GM19240 (cell line): Measurements from ENCODE around the gene PPP1R27.
A peak's percentile ranks its signal among the peaks of the same experiment; 100 is the strongest.
"Not testable (repeated sequence)": the region's sequence is repeated elsewhere in the genome, so short reads cannot be mapped to it uniquely, and the experiment has no call there.

Experiments used
- DNase-seq: peaks from one replicate; pipeline ENCODE4 v3.0.0; 2011; ENCODE audit warnings: low spot score; ENCODE audit not compliant: insufficient read length

PPP1R27 gene

DNA sequence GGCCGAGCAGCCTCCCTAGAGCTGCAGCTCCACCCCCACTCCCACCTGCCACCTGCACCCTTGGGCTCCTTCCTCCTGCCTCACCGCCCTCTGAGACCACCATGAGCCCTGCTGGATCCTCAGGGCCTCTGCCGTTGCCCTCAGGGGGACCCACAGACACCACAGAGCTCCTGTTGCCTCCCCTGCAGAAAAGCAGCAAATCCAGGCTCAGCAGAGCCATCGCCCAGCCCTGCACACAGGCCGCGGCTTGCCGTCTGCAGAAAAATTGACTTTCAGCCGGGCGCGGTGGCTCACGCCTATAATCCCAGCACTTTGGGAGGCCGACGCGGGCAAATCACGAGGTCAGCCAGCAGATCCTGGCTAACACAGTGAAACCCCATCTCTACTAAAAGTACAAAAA lies 7.0 kb upstream of the PPP1R27 start:
- DNase-seq = no peak

DNA sequence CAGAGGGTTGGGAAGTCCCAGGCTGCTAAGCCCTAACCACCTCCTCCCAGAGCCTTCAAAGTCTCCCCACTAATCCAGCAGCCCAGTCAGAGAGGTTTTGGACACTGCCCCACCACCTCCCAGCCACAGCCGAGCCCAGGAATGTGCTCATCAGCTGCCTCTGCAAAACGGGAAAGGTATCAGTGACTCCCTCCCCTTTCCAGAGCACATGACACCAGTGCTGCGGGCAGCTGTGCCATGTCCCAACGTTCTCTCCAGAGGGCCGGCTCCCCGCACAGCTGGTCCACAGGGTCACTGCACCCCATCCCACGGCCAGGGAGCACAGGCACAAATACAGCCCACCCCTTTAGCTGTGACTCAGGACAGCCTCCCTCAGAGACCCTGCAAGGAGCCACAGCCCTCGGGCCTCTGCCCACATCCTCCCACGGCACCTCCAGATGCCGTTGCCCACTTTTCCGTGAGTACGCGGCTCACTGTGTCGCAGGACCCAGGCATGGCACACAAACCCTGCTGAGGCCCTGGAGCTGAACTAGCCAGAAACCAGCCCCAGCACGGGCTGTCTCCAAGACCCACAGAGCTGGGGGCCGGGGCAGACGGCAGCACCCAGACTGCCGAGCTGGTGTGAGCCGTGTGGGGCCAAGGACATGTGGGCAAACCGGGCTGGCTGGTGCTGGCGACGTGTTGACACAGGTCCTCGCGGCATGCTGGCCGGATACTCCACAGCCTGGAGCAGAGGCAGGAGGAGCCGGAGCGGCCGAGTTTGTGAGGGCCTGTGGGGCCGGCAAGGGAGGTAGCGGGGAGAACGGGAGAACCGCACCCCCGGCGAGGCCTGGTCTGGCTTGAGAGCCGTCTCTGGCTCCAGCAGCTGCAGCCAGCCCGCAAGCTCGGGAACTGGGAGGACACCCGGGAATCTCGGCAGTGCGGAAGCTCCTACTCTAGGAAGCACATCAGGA lies 6.3 kb upstream of the PPP1R27 start:
- no peak for DNase-seq

DNA sequence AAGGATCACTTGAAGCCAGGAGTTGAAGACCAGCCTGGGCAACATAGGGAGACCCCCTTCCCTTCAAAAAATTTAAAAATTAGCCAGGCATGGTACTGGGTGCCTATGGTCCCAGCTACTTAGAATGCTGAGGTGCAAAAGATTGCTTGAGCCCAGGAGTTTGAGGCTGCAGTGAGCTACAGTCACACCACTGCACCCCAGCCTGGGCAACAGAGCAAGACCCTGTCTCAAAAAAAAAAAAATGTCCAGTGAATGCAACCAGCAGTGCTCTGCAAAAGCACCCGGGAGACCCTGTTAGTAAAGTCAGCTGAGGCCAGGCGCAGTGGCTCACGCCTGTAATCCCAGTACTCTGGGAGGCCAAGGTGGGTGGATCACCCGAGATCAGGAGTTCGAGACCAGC lies 5.2 kb upstream of the PPP1R27 start:
- DNase-seq = not testable (repeated sequence)

DNA sequence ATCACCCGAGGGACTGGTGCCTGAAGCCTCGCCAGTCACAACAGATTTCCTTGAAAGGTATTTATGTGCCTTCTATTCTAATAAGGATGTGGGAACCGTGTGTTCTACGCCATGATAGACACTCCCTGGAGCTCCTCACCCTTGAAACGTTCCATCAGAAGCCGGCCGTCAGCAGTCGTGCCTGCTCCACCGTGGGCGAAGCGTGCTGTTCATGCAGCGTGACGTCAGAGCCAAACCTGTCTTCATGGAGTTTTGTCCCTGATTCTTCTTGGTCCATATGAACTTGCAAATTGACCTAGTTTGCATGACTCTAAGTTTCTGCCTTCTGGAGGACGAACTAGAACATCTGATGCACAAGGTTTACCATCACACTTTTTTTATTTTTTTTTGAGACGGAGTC lies 4.5 kb upstream of the PPP1R27 start:
- DNase-seq = no peak

DNA sequence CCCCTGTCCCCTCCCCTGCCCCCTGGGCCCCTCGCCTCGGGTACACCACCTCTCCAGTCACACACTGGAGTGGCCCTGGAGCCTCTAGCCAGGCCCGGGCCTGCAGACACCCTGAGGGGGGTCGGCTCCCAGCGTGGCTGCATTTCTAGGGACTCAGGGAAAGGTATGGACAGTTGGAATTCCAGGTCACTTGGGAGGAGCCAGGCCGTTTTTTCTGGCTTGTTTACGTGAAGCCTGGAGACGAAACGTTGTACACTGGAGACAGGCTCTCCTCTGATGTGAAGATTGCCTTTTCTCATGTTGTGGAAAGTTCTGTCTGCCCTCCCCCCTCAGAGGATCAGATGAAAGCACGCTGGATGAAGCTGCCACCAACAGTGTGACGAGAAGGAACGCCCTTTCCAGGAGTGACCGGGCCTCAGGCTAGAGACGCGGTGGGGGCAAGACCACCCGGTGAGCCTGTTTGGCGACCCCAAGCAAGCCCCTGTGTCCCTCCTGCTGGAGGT lies 4.0 kb upstream of the PPP1R27 start:
- DNase-seq = no peak

DNA sequence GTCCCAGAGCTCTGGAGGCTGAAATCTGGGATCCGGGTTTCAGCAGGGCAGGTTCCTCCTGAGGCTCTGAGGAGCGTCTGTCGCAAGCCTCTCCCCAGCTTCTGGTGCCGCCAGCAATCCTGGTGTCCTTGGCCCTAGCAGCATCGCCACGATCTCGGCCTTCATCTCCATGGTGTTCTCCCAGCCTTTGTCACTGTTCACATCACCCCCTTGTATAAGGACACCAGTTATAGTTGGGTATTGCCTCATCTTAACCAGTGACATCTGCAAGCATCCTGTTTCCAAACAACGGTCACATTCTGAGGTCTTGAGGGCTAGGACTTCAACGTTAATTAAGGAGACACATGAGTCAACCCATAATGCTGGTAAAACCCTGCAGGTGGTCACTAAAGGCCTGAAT lies 2.8 kb upstream of the PPP1R27 start:
- DNase-seq = no peak

DNA sequence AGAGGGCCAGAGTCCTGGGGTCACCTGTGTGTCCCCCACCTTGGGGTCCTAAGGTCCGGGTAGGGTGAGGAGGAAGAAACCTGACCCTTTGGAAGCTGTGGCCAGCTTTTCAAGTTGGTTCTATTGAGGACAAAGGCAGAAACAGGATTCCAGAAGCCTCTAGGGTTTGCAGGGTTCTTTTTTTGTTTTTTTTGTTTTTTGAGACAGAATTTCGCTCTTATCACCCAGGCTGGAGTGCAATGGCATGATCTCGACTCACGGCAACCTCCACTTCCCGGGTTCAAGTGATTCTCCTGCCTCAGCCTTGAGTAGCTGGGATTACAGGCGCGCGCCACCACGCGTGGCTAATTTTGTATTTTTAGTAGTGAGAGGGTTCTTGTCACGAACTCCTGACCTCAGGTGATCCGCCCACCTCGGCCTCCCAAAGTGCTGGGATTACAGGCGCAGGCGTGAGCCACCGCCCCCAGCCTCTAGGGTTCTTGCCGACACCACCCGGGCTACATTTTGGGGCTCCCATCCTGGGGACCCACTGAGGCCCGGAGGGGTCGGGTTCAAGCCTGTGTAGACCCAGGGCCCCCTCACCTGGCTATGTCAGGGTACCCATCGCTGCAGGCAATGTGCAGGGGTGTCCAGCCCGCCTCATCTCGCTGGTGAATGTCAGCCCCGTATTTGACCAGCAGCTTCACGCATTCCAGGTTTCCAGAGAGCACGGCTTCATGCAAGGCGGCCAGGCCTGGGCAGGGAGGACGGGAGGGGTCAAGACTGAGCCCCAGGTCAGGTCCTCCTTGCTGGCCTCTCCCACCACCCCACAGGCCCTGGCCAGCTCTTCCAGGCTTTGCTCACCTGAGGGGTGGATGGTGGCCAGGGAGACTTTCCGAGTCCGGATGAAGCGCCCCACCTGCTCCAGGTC lies 674 bp downstream of the PPP1R27 start:
- DNase-seq = no peak

DNA sequence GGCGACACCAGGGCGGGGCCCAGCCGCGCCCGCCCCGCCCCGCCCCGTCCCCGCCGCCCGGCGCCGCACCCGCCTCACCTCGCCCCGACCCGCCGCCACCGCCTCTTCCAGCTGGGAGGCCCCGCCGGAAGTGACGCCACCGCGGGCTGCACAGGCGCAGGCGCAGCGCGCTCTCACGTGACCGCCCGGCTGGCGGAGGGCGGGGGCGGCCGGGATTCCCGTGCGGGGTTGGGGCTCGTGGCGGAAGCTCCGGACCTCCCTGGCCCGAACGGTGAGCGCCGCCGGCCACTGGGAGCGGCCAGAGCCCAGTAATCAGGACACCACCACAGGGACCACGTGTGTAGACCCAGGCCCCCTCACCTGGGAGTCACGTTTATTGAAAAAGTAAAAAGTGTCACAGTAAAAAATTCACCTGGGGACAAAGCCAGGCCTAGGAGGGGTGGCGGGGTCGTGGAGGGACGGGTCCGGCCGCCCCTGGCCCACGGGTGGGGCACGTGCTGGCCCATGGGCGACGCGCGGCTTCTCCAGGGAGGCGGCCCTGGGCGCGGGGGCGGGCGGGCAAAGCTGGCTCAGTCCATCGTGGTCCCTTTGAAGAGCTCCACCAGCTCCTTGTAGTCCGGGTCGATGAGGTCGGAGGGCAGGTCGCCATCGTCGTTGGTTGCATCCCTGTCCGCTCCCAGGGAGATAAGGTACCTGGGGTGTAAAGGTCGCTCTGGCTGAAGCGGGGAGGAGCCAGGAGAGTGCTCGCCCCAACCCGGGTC lies 1.5 kb downstream of the PPP1R27 start, which contains the start of gene MCRIP1:
Gene MCRIP1 (minus strand): TSS at position 132 of the 761 bp plus-strand sequence. CDS start 8,785 bp downstream, outside the sequence.
- DNase-seq = peak; percentile 97

DNA sequence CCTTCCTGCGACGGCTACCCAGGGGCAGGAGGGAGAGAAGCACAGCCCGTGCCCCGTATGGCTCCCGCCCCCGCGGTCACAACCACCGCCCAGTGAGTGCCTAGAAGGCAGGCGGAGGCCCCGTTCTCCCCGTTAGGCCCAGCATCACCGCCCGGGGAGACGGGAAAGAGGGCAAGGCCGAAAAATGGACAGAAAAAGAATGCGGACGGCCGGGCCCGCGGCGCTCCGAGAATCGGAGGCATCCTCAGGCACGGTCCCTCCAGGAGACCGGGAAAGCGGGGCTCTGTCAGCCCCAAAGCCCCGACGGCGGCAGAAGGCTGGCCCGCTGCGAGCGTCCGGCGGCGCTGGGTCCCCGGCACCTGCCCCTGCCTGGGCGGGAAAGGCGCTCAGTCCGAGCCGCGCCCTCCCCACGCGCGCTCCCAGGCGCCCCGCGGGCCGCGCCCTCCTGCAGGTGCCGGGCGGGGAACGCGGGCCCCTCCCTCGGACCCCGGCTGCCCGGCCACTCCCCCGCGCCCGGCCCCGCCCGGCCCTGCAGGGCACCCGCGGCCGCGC lies 2.2 kb downstream of the PPP1R27 start:
- DNase-seq = no peak

DNA sequence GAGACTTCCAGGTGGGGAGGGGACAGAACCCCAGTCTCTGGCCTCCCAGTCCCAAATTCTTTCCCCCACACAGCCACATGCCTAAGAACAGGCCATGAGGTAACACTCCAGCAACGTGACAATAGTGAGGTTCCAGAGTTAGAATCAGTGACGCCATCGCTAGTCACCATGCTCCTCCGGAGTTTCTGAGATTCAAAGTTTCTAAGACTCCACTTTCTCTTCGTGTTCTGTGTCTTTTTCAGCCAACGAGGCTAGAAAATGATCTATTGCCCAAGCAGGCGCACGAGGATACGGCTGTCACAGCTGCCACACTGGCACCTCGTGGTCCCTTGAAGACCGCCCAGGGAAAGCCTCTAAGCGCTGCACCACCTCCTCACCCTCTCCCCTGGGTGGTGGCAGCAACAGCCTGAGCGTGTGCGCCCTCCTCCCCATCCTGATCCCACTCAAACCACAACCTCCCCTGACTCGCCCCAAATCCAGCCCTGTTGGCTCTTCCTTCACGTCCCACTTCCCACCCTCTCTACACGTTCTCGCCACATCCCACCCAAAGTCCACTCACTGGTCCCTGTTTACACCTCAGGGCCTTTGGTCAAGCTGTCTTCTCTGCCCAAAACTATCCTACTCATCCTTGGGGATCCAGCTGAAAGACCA lies 2.8 kb downstream of the PPP1R27 start:
- no peak for DNase-seq

DNA sequence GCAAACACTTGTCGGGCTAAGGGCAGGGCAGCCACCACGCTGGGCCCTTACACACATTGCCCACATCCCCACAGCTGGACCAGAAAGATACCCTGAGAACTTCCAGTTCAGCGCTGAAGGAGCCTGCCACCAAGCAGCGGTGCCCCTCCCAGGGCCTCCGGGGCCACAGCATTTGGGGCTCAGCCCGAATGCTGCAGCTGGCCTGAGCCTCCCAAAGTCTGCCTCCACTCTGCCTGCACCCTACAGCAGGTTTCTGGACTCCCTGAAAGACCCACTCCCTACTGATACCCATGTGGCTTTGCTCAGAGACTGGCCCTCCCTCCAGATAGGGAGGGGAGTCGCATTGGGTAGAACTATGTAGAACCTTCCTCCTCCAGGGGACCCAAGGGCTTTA lies 3.3 kb downstream of the PPP1R27 start:
- no peak for DNase-seq

DNA sequence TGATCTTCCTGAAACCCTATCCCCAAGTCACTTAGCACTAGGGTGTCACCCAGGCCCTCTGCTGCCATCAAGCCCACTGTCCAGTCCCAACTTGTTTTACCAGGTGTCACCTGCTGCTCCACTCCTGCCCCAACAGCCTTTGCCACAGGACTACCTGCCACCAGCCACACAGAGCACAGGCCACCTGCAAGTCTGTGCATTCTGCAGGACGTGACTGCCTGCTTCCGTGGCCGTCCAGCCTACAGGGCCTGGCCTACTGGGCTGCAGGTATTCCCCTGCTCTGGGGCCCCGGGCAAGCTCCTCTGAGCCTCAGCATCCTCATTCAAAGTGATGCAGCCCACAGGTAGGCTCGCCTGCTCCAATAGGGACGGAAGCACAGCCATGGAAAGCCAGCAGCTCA lies 5.0 kb downstream of the PPP1R27 start:
- no peak for DNase-seq

DNA sequence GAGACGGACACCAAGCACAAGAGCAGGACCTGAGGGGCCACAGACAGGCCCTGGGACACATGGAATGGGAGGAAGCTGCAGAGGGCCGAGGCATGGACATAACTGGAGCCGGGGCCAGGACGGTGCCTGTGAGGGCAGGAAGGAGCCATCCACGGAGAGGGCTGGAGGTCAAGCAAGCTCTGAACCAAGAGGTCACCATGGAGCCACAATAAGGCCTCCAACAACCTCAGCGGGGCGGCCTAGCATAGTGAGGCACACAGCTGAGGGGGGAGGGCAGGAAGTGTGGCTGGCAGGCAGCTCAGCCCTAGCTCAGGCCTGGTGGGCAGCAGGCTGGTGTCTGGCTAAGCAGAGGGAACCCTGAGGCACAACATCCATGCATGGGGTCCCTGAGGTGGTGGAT lies 6.2 kb downstream of the PPP1R27 start:
- no peak for DNase-seq

DNA sequence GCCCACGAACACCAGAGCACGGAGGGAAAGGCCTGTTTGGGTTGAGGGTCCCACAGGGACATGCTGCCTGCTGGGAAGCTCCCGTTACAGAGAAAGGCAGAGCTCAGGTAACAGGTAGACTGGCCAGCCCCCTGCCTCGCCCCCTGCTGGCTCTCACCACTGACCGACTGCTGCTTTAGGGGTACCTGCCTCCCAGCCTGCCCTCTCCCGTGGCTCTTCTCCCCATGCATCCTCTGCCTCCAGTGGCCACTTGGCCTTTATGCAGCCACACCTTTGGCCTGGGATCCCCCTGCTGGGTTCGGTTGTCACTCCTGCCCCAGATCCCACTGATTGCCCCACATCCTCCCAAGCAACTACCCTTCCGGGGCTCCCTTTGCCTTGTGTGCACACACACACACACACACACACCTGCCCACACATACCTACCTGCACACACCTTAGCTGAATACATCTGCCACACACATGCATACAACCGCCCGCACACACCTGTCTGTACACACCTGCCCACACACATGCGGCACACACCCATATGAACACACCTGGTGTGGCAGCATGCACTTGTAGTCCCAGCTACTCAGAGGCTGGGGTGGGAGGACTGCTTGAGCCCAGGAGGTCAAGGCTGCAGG lies 8.9 kb downstream of the PPP1R27 start:
- DNase-seq = no peak

DNA sequence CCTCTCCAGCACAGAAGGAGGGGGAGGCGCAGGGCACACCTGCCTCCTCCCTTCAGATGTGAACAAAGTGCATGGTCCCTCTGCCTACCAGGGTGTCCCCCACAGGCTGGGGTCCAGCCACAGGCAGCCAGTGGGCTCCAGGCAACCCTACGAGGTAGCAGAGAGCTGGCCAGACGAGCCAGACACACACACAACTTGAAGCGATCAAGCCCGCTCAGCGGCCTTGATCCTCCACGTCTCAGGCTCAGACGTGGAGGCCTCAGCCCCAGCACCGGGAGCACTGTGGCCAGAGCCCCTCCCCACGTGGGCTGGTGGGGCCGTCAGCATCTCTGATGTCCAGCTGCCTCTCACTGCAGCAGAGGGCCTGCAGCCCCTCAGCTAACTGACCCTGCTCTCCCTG lies 10.3 kb downstream of the PPP1R27 start:
- no peak for DNase-seq

DNA sequence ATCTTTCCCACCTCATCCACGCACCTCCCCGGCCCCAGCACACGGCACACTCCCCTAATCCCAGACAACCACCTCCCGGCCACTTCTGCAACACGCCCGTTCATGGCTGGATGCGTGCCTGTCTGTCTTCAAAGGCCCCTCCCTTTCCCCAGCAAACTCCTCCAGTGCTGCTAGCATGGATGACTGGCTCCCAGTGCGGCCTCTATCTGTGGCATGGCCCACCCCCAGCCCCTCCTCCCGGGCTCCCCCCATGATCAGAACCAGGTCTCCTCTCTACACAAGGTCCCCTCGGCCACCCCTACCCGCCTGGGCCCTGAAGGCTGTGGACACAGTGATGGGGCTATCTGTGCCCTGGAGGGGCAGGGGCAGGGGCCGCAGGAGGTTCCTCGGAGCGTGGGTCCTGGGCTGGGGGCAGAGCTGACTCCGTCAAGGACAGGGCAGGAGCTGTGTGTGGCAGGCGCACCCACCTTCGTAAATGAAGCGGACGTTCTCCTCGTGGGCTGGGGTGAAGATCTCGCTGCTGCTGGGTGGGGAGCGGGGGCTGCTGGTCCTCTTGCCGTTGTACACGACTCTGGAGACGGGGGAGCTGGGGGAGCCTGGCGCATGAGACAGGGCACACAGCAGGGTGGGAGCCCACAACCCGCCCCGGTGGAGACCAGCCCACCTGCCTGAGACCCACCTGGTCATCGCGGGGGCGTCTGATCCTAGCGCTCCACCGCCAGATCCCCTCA lies 10.9 kb downstream of the PPP1R27 start:
- DNase-seq = no peak

DNA sequence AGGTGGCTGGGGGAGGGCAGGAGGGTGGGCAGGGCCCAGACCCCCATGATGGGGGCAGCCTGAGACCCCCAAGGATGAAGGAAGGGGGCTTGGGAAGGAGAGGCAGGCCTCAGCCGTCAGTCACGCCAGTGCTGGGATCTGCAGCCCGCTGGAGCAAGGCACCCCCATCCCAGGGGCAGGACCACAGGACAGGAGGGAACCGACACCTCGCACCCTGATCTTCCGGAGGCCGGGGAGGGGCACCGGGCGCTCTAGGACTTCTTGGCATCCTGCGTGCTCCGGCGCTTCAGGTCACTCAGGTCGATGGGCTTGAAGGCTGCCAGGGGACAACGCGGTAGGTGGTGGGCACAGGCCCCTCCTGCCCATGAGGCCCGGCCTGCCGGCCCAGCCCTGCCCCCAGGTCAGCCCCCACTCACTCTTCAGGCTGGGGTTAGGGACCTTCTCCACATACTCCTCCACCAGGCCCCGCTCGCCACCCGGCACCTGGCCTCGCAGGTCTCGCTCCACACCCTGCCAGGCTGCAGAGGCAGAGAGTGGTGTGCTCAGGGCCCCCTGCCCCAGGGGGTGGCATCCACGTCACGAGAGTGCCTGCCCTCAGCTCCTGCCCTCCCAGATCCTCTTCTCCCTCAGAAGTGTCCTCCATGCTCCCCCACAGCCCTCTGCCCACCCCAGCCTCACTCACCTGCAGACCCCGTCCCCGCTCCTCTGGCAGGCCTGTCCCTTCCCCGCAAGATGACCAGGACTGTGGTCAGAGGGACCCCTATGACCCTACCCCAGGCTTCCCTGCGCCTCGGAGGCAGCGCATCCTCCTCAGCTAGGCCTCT lies 11.6 kb downstream of the PPP1R27 start:
- no peak for DNase-seq

DNA sequence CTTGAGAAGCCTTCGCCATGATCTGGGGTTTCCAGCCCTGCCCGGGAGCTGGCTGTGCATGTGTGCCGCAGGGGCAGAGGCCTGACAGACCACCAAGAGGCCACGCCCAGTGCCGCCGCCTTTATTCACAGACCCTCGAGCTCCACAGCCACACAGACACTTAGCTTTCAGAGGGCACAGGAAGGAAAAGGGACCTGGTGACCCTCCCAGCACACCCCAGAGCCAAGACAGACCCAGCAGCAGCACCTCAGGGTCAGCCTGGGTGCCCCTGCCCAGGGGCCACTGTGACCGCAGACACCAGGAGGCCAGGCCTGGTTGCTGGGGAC lies 12.6 kb downstream of the PPP1R27 start:
- DNase-seq = no peak
